Measurements from ENCODE around the gene MSGN1. TPM values are rescaled to one million over a fixed set of nuclear protein-coding genes. Genes with fewer than 3 reads are reported as not detected.

MSGN1 gene, protein sequence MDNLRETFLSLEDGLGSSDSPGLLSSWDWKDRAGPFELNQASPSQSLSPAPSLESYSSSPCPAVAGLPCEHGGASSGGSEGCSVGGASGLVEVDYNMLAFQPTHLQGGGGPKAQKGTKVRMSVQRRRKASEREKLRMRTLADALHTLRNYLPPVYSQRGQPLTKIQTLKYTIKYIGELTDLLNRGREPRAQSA
- total RNA-seq (not detected), polyA plus RNA-seq (not detected)
- long read RNA-seq, donor 1, result 0 reads
- long read RNA-seq, donor 2, result 0 reads
- long read RNA-seq, donor 3, result 0 reads

DNA sequence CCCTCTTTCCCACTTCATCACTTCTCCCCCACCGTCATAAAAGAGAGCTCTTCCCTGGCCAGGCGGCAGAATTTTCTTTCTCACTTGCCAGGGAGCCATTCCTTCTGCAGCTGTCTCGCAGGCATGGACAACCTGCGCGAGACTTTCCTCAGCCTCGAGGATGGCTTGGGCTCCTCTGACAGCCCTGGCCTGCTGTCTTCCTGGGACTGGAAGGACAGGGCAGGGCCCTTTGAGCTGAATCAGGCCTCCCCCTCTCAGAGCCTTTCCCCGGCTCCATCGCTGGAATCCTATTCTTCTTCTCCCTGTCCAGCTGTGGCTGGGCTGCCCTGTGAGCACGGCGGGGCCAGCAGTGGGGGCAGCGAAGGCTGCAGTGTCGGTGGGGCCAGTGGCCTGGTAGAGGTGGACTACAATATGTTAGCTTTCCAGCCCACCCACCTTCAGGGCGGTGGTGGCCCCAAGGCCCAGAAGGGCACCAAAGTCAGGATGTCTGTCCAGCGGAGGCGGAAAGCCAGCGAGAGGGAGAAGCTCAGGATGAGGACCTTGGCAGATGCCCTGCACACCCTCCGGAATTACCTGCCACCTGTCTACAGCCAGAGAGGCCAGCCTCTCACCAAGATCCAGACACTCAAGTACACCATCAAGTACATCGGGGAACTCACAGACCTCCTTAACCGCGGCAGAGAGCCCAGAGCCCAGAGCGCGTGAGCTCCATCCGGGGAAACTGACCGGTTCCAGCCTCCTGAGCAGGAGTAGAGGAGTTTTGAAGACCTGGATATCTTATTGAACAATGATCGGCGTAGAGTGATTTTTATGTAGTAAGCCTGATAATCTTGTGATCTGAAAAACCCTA, at the start of gene MSGN1:
MSGN1 (plus strand) TSS at position 65 of the 850 bp plus-strand sequence; CDS start at position 124, 59 bp downstream.
- Histone ChIP-seq H3K27ac (no peak within 1 kb of the TSS), H3K4me1 (ENCODE audit: insufficient read depth) (no peaks in the 10 kb centered on the region), H3K4me3 (no peak within 1 kb of the TSS), H3K36me3 (no peaks in the 10 kb centered on the region), H3K9me3 (no peaks in the 10 kb centered on the region), H3K27me3 (no peaks in the 10 kb centered on the region)
- no peak for DNase-seq
- WGBS, 3 donors, result 87 to 89% (median 88%) methylated on average over 26 of the region's 26 CpGs
- intact Hi-C loops (cut with DNase I), result no loop called here
- TF ChIP-seq POLR2A (IDR thresholded peaks at IDR 0.05), result no peak
- TF ChIP-seq, protein P1, sequence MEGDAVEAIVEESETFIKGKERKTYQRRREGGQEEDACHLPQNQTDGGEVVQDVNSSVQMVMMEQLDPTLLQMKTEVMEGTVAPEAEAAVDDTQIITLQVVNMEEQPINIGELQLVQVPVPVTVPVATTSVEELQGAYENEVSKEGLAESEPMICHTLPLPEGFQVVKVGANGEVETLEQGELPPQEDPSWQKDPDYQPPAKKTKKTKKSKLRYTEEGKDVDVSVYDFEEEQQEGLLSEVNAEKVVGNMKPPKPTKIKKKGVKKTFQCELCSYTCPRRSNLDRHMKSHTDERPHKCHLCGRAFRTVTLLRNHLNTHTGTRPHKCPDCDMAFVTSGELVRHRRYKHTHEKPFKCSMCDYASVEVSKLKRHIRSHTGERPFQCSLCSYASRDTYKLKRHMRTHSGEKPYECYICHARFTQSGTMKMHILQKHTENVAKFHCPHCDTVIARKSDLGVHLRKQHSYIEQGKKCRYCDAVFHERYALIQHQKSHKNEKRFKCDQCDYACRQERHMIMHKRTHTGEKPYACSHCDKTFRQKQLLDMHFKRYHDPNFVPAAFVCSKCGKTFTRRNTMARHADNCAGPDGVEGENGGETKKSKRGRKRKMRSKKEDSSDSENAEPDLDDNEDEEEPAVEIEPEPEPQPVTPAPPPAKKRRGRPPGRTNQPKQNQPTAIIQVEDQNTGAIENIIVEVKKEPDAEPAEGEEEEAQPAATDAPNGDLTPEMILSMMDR (IDR thresholded peaks at IDR 0.05), result no peak
- TF ChIP-seq EP300 (IDR thresholded peaks at IDR 0.05), result no peak

DNA sequence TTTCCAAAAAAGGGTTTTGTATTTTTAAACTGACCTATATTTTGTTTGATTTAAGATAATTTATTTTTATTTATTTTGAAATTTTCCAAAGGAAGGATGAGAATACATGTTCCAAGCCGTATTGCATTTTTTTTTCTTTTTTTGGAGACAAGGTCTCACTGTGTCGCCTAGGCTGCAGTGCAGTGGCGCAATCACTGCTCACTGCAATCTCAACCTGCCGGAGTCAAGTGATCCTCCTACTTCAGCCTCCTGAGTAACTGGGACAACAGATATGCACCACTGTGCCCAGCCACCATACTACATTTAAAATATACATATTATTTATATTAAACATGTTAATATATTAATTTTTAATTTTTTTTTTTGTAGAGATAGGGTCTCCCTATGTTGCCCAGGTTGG, 47.4 kb upstream of the MSGN1 start:
- H3K4me3 ChIP-seq, result no peak overlapping the region
- no peak for TF ChIP-seq POLR2A (IDR thresholded peaks at IDR 0.05)
- TF ChIP-seq, protein P1 (IDR thresholded peaks at IDR 0.05), result no peak
- no peak for TF ChIP-seq EP300 (IDR thresholded peaks at IDR 0.05)
- WGBS, 3 donors, result 94 to 95% (median 95%) methylated on average over 4 of the region's 4 CpGs
- H3K4me1 ChIP-seq (ENCODE audit: insufficient read depth), result no peaks in the 10 kb centered on the region
- intact Hi-C loops (cut with DNase I), result no loop called here
- H3K27ac ChIP-seq, result no peak overlapping the region
- no peak for DNase-seq
- H3K36me3 ChIP-seq, result no peaks in the 10 kb centered on the region
- H3K9me3 ChIP-seq, result no peaks in the 10 kb centered on the region
- no peaks in the 10 kb centered on the region for H3K27me3 ChIP-seq

DNA sequence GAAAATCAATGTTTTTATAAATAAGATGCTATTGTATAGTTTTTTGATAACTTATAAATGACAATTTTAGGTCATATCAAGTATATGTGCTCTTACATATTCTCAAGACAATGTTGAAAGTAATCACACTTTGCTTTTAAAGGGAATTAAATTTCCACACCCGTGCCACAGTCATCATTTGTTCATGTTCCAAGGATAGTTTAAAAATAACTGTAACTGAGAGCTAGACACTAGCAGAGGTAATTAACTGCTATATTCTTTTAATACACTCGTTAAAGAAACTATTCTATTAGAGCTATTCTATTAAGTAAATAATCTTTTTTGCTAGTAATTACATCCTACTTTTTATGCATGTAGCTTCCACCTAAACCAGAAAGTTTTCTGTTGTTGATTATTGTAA, 44.3 kb upstream of the MSGN1 start:
- no peak overlapping the region for H3K27ac ChIP-seq
- H3K4me1 ChIP-seq (ENCODE audit: insufficient read depth), result no peaks in the 10 kb centered on the region
- no peak for DNase-seq
- H3K36me3 ChIP-seq, result no peaks in the 10 kb centered on the region
- WGBS, 3 donors, result 90 to 92% (median 92%) methylated on average over 2 of the region's 2 CpGs
- TF ChIP-seq EP300 (IDR thresholded peaks at IDR 0.05) (no peak), POLR2A (IDR thresholded peaks at IDR 0.05) (no peak)
- TF ChIP-seq, protein P1 (IDR thresholded peaks at IDR 0.05), result no peak
- no peak overlapping the region for H3K4me3 ChIP-seq
- intact Hi-C loops (cut with DNase I), result no loop called here
- no peaks in the 10 kb centered on the region for H3K9me3 ChIP-seq
- no peaks in the 10 kb centered on the region for H3K27me3 ChIP-seq

DNA sequence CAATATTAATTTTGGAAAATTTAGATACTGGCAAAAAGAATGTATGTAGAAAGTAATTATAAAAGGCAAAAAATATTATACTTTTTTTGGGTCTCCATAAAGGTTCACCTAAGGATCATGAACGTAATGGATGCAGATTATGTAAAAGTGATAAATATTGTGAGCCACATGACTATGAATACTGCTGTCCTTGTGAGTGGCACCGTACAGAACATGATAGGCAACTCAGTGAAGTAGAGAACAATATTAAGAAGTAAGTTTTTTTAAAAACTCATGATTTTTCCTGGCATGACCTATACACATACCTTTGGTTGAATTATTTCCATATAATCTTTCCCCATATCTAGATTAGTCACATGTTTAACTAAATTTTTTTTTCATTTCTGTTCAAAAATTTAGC, 43.7 kb upstream of the MSGN1 start:
- 88 to 93% (median 90%) methylated on average over 2 of the region's 2 CpGs for WGBS, 3 donors
- Histone ChIP-seq H3K27ac (no peak overlapping the region), H3K36me3 (no peaks in the 10 kb centered on the region), H3K27me3 (no peaks in the 10 kb centered on the region), H3K9me3 (no peaks in the 10 kb centered on the region), H3K4me3 (no peak overlapping the region), H3K4me1 (ENCODE audit: insufficient read depth) (no peaks in the 10 kb centered on the region)
- TF ChIP-seq EP300 (IDR thresholded peaks at IDR 0.05) (no peak), POLR2A (IDR thresholded peaks at IDR 0.05) (no peak)
- TF ChIP-seq, protein P1 (IDR thresholded peaks at IDR 0.05), result no peak
- no peak for DNase-seq
- intact Hi-C loops (cut with DNase I), result no loop called here

Measured in ovary (tissue), 10 donors.